Mucosa of rectum (tissue), 2 donors: ENCODE measurements around the gene GPR107.

Experiments used
- H3K27ac ChIP-seq, 2 donors: one replicate each; pipeline ENCODE4 v1.7.0; 2013; ENCODE audit warnings: inconsistent platforms in 2 of 2, low read depth in 2 of 2, low read length in 2 of 2
- H3K27me3 ChIP-seq, 2 donors: one replicate each; pipeline ENCODE4 v1.7.0; 2013; ENCODE audit warnings: low read length in 2 of 2; ENCODE audit not compliant: control insufficient read depth in 2 of 2, insufficient read depth in 2 of 2
- H3K36me3 ChIP-seq, 2 donors: one replicate each; pipeline ENCODE4 v1.7.0; 2013; ENCODE audit warnings: low read length in 2 of 2; ENCODE audit not compliant: control insufficient read depth in 2 of 2, insufficient read depth in 2 of 2
- H3K4me1 ChIP-seq, 2 donors: one replicate each; pipeline ENCODE4 v1.7.0; 2013; ENCODE audit warnings: low read length in 2 of 2, mild to moderate bottlenecking in 1 of 2; ENCODE audit not compliant: control insufficient read depth in 2 of 2, insufficient read depth in 2 of 2
- H3K4me3 ChIP-seq, 2 donors: one replicate each; pipeline ENCODE4 v1.7.0; 2013; ENCODE audit warnings: low read length in 2 of 2
- H3K9ac ChIP-seq, 2 donors: one replicate each; pipeline ENCODE4 v1.7.0; 2013; ENCODE audit warnings: low read length in 2 of 2, low read depth in 1 of 2, mild to moderate bottlenecking in 1 of 2
- H3K9me3 ChIP-seq, 2 donors: one replicate each; pipeline ENCODE4 v1.7.0; 2013; ENCODE audit warnings: low read length in 2 of 2; ENCODE audit not compliant: control insufficient read depth in 2 of 2
- donor health status: healthy.
- donor health status: Normal muscosa, but diverticular disease.

Gene GPR107

DNA sequence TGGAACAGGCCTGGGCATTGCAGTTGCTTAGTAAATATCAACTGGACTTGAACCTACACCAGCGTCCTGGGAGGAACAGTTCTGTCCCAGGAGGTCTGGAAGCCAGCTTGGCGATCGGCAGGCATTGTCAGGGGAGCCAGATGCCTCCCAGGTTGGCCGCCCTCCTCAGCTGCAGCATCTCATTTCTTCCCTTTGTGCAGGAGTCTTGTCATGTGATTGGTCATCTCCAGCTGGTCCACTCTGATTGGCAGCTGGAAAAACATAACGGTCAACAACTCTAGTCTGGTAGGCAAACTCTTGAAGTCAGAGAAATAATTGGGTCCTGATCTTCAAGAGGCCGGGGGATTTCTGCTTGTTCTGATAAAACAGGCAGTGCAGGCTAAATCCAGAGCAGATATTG, 88.9 kb downstream of the GPR107 start:
- Histone ChIP-seq H3K27ac (no peak overlapping the region), H3K4me1 (peaks cover 0 to 4% of the 10 kb centered on the region in 2 donors), H3K27me3 (peaks cover 4 to 5% of the 10 kb centered on the region in 2 donors), H3K9me3 (no peaks in the 10 kb centered on the region), H3K4me3 (no peak overlapping the region), H3K36me3 (no peaks in the 10 kb centered on the region), H3K9ac (no peak overlapping the region)

DNA sequence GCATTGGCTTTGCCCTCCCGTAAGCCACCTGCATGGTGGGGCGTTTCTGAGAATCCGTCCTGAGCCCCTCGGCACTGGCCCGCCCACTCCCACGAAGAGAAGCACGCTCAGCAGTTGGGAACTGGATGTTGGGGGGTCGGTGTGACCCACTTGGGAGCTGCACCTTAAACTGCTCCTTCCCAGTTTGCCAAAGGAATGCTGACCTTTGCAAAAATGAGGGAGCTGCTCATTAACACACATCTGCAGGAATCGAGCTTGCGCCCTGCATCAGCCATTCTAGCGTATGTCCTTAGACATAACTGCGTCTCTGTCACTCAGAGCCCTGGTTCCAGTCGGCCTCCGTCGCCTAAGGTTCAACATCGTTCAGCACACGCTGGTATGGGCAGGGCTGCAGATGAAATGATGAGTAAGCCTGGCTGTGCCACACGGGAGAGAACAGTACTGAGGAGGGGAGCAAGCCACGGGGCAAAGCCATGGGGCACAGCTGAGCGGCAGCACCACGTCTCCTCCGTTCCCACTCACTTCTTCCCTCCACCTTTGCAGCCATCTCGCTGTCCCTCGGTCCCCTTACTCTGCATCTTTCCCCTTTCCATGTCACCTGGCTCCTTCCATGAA, 89.7 kb downstream of the GPR107 start:
- H3K9me3 ChIP-seq = no peaks in the 10 kb centered on the region
- H3K27me3 ChIP-seq = peaks cover 4 to 5% of the 10 kb centered on the region in 2 donors
- no peak overlapping the region for H3K4me3 ChIP-seq
- H3K36me3 ChIP-seq = no peaks in the 10 kb centered on the region
- H3K9ac ChIP-seq = no peak overlapping the region
- peaks cover 0 to 4% of the 10 kb centered on the region in 2 donors for H3K4me1 ChIP-seq
- no peak overlapping the region for H3K27ac ChIP-seq

DNA sequence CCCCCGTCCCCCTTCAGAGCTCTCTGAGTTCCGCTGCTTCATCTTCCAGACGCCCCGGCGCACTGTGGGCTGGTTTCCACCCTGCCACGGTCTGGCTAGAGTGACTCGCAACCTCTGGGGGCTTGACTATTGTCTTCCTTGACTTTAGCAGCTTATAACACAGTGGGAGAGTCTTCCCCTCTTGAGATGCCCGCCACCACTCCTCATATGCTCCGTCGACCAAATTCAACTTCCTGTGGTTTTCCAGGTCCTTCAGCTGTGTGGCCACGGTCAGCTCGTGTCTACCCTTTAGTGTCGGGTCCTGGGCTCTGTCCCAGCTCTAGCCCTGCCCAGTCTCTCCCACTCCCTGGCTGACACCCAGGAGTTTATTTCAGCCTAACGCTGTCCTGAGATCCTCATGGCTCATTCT, 90.3 kb downstream of the GPR107 start:
- no peaks in the 10 kb centered on the region for H3K9me3 ChIP-seq
- H3K4me3 ChIP-seq = no peak overlapping the region
- H3K27me3 ChIP-seq = peaks cover 4 to 5% of the 10 kb centered on the region in 2 donors
- no peak overlapping the region for H3K9ac ChIP-seq
- no peaks in the 10 kb centered on the region for H3K36me3 ChIP-seq
- no peaks in the 10 kb centered on the region for H3K4me1 ChIP-seq
- no peak overlapping the region for H3K27ac ChIP-seq

DNA sequence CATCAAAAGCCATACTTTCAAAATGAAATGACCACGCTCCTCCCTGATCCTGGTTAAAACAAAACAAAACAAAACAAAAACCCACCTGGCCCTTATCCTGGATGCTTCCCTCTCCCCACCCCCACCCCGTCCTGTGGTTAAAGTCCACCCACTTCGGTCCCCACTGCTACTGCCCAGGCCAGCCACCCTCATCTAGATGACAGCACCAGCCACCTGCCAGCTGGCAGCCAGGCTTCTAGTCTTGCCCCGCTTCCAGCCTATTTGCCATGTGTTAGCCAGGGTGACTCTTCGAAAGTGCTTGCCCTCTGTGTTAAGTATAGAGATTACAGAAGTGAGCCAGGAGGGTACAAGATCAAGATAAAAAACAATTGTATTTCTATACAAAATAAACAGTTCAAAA, 91.0 kb downstream of the GPR107 start:
- H3K9me3 ChIP-seq = no peaks in the 10 kb centered on the region
- H3K9ac ChIP-seq = no peak overlapping the region
- H3K4me3 ChIP-seq = no peak overlapping the region
- no peak overlapping the region for H3K27ac ChIP-seq
- no peaks in the 10 kb centered on the region for H3K36me3 ChIP-seq
- H3K27me3 ChIP-seq = peaks cover 4 to 5% of the 10 kb centered on the region in 2 donors
- no peaks in the 10 kb centered on the region for H3K4me1 ChIP-seq

DNA sequence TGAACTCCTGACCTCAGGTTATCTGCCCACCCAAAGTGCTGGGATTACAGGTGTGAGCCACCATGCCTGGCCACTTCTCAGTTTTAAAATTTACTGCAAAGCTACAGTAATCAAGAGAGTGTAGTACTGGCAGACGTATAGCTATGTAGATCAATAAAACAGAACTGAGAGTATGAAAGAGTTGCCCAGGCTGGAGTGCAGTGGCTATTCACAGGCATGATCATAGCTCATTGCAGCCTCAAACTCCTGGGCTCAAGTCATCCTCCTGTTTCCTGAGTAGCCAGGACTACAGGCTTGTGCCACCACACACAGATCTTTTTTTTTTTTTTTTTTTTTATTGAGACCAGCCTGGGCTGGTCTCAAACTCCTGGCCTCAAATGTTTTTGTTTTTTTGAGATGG, 92.0 kb downstream of the GPR107 start:
- Histone ChIP-seq H3K27me3 (peaks cover 4 to 5% of the 10 kb centered on the region in 2 donors), H3K27ac (no peak overlapping the region), H3K4me3 (no peak overlapping the region), H3K9me3 (no peaks in the 10 kb centered on the region), H3K4me1 (no peaks in the 10 kb centered on the region), H3K36me3 (no peaks in the 10 kb centered on the region), H3K9ac (no peak overlapping the region)

DNA sequence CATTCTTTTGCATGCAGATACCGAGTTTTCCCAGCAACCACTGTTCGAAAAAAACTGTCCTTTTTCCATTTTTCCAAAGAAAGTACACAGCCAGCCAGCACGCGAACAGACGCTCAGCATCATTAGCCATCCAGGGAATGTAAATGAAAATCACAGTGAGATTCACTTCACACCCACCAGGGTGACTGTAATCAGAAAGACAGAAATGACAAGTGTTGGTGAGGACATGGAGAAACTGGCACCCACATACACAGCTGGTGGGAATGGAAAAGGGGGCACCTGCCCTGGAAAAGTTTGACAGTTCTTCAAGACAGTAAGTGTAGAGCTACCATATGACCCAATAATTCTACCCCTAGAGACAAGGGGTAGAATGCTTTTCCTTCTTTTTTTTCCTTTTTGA, 93.5 kb downstream of the GPR107 start:
- Histone ChIP-seq H3K27ac (no peak overlapping the region), H3K4me1 (no peaks in the 10 kb centered on the region), H3K36me3 (no peaks in the 10 kb centered on the region), H3K4me3 (no peak overlapping the region), H3K9me3 (no peaks in the 10 kb centered on the region), H3K27me3 (peaks cover 4 to 5% of the 10 kb centered on the region in 2 donors), H3K9ac (no peak overlapping the region)

DNA sequence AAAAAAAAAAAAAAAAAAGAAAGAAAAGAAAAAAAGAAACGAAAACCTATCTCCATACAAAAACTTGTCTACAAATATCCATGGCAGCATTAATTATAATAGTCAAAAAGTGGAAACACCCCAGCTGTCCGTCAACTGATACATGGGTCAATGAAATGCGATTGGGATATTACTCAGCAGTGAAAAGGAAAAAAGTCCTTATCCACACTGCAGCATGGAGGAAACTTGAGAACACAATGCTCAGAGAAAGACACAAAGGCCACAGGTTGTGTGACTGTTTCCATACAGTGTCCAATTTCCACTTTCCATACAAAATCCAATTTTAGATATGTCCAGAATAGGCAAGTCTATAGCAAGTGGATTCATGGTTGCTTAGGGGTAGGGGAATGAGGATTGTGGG, 94.2 kb downstream of the GPR107 start:
- H3K27me3 ChIP-seq = peaks cover 4 to 5% of the 10 kb centered on the region in 2 donors
- H3K4me3 ChIP-seq = no peak overlapping the region
- no peak overlapping the region for H3K9ac ChIP-seq
- H3K4me1 ChIP-seq = no peaks in the 10 kb centered on the region
- H3K27ac ChIP-seq = no peak overlapping the region
- H3K9me3 ChIP-seq = no peaks in the 10 kb centered on the region
- H3K36me3 ChIP-seq = no peaks in the 10 kb centered on the region

DNA sequence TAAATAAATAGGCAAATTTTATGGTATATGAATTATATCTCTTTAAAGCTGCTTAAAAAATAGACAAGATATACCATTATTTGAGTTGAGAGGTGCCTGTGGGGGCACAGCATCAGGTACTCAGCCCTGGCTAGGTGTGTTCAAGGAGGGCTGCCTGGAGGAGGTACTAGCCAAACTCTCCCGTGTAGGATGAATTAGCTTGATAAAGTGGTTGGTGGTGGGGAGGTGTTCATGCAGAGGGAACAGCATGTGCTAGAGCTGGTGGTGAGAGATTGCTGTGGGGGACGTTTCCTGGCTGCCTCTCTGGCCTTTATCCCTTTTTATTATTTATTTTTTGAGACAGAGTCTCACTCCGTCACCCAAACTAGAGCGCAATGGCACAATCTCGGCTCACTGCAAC, 95.3 kb downstream of the GPR107 start:
- no peaks in the 10 kb centered on the region for H3K4me1 ChIP-seq
- no peaks in the 10 kb centered on the region for H3K9me3 ChIP-seq
- H3K4me3 ChIP-seq = no peak overlapping the region
- no peak overlapping the region for H3K27ac ChIP-seq
- H3K36me3 ChIP-seq = no peaks in the 10 kb centered on the region
- H3K9ac ChIP-seq = no peak overlapping the region
- peaks cover 1 to 4% of the 10 kb centered on the region in 2 donors for H3K27me3 ChIP-seq

DNA sequence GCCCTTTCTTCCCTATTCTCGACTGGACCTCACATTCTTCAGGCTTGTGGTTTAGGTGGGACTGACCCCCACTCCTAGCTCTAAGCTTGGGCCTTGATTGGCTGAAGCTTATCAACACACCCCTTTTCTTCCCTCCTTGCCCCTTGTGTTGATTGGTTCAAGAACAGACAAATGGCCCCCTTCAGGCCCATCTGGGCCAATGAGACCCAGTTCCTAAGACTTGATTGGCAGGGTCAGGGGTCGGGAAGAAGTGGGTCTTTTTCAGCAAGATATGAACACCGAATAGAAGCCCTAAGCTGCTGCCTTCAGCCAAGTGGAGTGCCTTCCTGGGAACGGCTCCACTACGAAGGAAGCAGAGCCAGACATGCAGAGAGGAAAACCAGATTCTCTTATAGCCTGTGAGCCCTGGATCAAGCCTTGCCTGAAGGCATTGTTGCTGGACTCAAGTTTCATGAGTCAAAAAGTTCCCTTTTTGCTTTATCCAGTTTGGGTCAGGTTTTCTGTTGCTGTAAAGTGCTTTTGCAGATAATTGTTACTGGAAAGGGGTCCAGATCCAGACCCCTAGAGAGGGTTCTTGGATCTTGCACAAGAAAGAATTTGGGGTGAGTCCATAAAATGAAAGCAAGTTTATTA, 96.1 kb downstream of the GPR107 start:
- Histone ChIP-seq H3K4me3 (no peak overlapping the region), H3K27me3 (peaks cover 0 to 4% of the 10 kb centered on the region in 2 donors), H3K36me3 (no peaks in the 10 kb centered on the region), H3K4me1 (no peaks in the 10 kb centered on the region), H3K27ac (no peak overlapping the region), H3K9ac (no peak overlapping the region), H3K9me3 (no peaks in the 10 kb centered on the region)

DNA sequence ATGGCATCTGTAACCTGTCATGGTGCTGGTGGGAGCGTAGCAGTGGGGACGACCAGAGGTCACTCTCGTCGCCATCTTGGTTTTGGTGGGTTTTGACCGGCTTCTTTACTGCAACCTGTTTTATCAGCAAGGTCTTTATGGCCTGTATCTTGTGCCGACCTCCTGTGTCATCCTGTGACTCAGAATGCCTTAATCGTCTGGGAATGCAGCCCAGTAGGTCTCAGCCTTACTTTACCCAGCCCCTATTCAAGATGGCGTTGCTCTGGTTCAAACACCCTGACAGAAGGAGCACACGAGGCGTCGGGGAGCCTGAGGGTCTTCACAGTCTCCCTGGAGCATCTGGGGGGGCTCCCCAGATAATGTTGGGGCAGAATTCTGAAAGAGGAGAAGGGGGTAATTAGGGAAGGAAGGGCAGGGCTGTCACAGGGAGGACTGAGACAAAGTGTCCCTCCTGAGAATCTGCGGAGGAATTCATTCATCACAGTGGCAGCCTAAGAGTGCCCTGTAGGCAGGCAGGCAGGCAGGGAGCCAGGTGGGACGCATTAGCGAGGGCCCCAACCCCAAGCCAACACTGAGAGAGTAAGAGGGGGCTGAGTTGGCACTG, 97.2 kb downstream of the GPR107 start:
- Histone ChIP-seq H3K27me3 (peaks cover 0 to 4% of the 10 kb centered on the region in 2 donors), H3K4me1 (no peaks in the 10 kb centered on the region), H3K36me3 (no peaks in the 10 kb centered on the region), H3K27ac (no peak overlapping the region), H3K9ac (no peak overlapping the region), H3K4me3 (no peak overlapping the region), H3K9me3 (no peaks in the 10 kb centered on the region)
